Measurements from ENCODE around the gene ADCY6.

ADCY6 gene

GRCh38 chr12:48815126-48816110 is 26.5 kb upstream of the ADCY6 start:
- DNase-seq (ENCODE audit: low read depth): no peak

- peak; percentile 41 for DNase-seq (ENCODE audit: low read depth)
Measured at GRCh38 chr12:48814262-48815125, 25.6 kb upstream of the ADCY6 start.

- DNase-seq (ENCODE audit: low read depth): no peak
Measured at GRCh38 chr12:48813465-48814261, 24.8 kb upstream of the ADCY6 start.

GRCh38 chr12:48812389-48812788 is 23.5 kb upstream of the ADCY6 start:
- DNase-seq (ENCODE audit: low read depth): no peak

- no peak for DNase-seq (ENCODE audit: low read depth)
Measured at GRCh38 chr12:48811437-48812090, 22.7 kb upstream of the ADCY6 start.

- no peak for DNase-seq (ENCODE audit: low read depth)
Measured at GRCh38 chr12:48810903-48811431, 22.1 kb upstream of the ADCY6 start.

- DNase-seq (ENCODE audit: low read depth): no peak
Measured at GRCh38 chr12:48807981-48808380, 19.1 kb upstream of the ADCY6 start.

- DNase-seq (ENCODE audit: low read depth): no peak
Measured at GRCh38 chr12:48803675-48804074, 14.8 kb upstream of the ADCY6 start.

GRCh38 chr12:48800971-48801370 is 12.1 kb upstream of the ADCY6 start:
- no peak for DNase-seq (ENCODE audit: low read depth)

- DNase-seq (ENCODE audit: low read depth): no peak
Measured at GRCh38 chr12:48800457-48800856, 11.6 kb upstream of the ADCY6 start.

- no peak for DNase-seq (ENCODE audit: low read depth)
Measured at GRCh38 chr12:48796976-48797375, 8.1 kb upstream of the ADCY6 start.

GRCh38 chr12:48795550-48796455 is 6.9 kb upstream of the ADCY6 start:
- peak; percentile 25 for DNase-seq (ENCODE audit: low read depth)

GRCh38 chr12:48794870-48795269 is 6.0 kb upstream of the ADCY6 start:
- DNase-seq (ENCODE audit: low read depth): no peak

GRCh38 chr12:48793696-48794095 is 4.8 kb upstream of the ADCY6 start:
- no peak for DNase-seq (ENCODE audit: low read depth)

- no peak for DNase-seq (ENCODE audit: low read depth)
Measured at GRCh38 chr12:48789858-48790326, 1.0 kb upstream of the ADCY6 start.

GRCh38 chr12:48788524-48788853 is 400 bp downstream of the ADCY6 start:
- no peak for DNase-seq (ENCODE audit: low read depth)

- no peak for DNase-seq (ENCODE audit: low read depth)
Measured at GRCh38 chr12:48787791-48788523, 932 bp downstream of the ADCY6 start.

- no peak for DNase-seq (ENCODE audit: low read depth)
Measured at GRCh38 chr12:48786591-48787544, 2.0 kb downstream of the ADCY6 start.
